Panc1 (cell line): ENCODE data around the gene PIERCE2. TPM values are rescaled to one million over a fixed set of nuclear protein-coding genes. Genes with fewer than 3 reads are reported as not detected.

Experiments
- ATAC-seq: fragments of 200-7000 bp; cut with Tn5 transposase; 2 replicates; pipeline ENCODE4 v1.9.1; 2020; ENCODE audit warnings: mild to moderate bottlenecking, moderate library complexity
- BruUV-seq: library from RNA; stranded (reverse); fragments of 400-500 nt; replicated peaks from 2 replicates; lab custom pipeline; 2021; lab: Mats Ljungman, UMichigan
- CTCF ChIA-PET: fragments of 300-600 bp; sonication (Branson Sonifier 250); formaldehyde crosslinking; loops from one replicate; lab custom pipeline; 2022; ENCODE audit warnings: antibody characterized with exemption; lab: Charles Lee
- POLR2A ChIA-PET: fragments of 300-600 bp; sonication (Branson Sonifier 250); formaldehyde crosslinking; loops from one replicate; lab custom pipeline; 2022; ENCODE audit warnings: antibody characterized with exemption; lab: Charles Lee
- DNase-seq: peaks from one replicate; pipeline ENCODE4 v3.0.0-alpha.2; 2010; ENCODE audit warnings: low read depth, low spot score
- H3K27ac ChIP-seq: 2 replicates; pipeline ENCODE4 v1.5.1; 2011; ENCODE audit warnings: mild to moderate bottlenecking, low read length, inconsistent platforms
- H3K27me3 ChIP-seq: fragments of 200-500 bp; sonication (Bioruptor generic); 2 replicates; pipeline ENCODE4 v1.6.0; 2014; ENCODE audit warnings: low read length, inconsistent platforms; ENCODE audit not compliant: control insufficient read depth, insufficient read depth
- H3K36me3 ChIP-seq: fragments of 200-500 bp; sonication (Bioruptor generic); 2 replicates; pipeline ENCODE4 v1.5.1; 2014; ENCODE audit warnings: inconsistent platforms, mild to moderate bottlenecking, low read length, moderate library complexity; ENCODE audit not compliant: control insufficient read depth, insufficient read depth
- H3K4me1 ChIP-seq: 2 replicates; pipeline ENCODE4 v1.5.1; 2011; ENCODE audit warnings: inconsistent platforms, mild to moderate bottlenecking, low read length, moderate library complexity; ENCODE audit not compliant: control insufficient read depth, insufficient read depth
- H3K4me3 ChIP-seq, 2 experiments: 2 replicates each; pipeline ENCODE4 v1.5.1; 2011 to 2012; ENCODE audit warnings: low read depth in 2 of 2, low read length in 2 of 2, mild to moderate bottlenecking in 2 of 2, inconsistent platforms in 1 of 2, moderate library complexity in 1 of 2
- H3K9me3 ChIP-seq: fragments of 200-500 bp; sonication (Bioruptor generic); 2 replicates; pipeline ENCODE4 v1.5.1; 2014; ENCODE audit warnings: low read depth, mild to moderate bottlenecking, inconsistent platforms, low read length, moderate library complexity; ENCODE audit not compliant: control insufficient read depth, insufficient read depth
- POLR2AphosphoS5 ChIP-seq: IDR thresholded peaks from 2 replicates; pipeline ENCODE4 v1.6.1; 2012; ENCODE audit warnings: mild to moderate bottlenecking, low read depth, low read length, moderate library complexity
- SIN3A ChIP-seq: IDR thresholded peaks from 2 replicates; pipeline ENCODE4 v1.6.1; 2012; ENCODE audit warnings: low read depth, mild to moderate bottlenecking, low read length, moderate library complexity, borderline replicate concordance; ENCODE audit not compliant: insufficient read depth
- TCF7L2 ChIP-seq: IDR thresholded peaks from 2 replicates; pipeline ENCODE4 v1.6.1; 2011; ENCODE audit warnings: mild to moderate bottlenecking, low read depth, low read length, inconsistent platforms
- in situ Hi-C: cut with HindIII; loops from 2 replicates; pipeline ENCODE4 v1.10.0; 2016; ENCODE audit warnings: low sequenced_read_pairs, low pct_unique_long_range_greater_than_20kb
- intact Hi-C: fragments of 100-400 bp; cut with micrococcal nuclease; formaldehyde crosslinking; loops from one replicate; pipeline ENCODE4 v1.10.0; 2022; ENCODE audit not compliant: unreplicated experiment
- total RNA-seq: library from RNA; stranded (reverse); gene quantifications from one replicate; pipeline ENCODE4 v1.2.1, GENCODE V29; 2021; ENCODE audit not compliant: unreplicated experiment
- TF ChIP-seq, protein P1 (sequence below): fragments of 450-650 bp; IDR thresholded peaks from 2 replicates; pipeline ENCODE4 v1.5.1; 2017; ENCODE audit warnings: mild to moderate bottlenecking
- TF ChIP-seq, protein P2 (sequence below), 2 experiments: IDR thresholded peaks; 2 replicates each; pipeline ENCODE4 v1.6.1; 2011 to 2012; ENCODE audit warnings: low read depth in 2 of 2, control low read depth in 1 of 2, low read length in 1 of 2, mild to moderate bottlenecking in 1 of 2, moderate library complexity in 1 of 2; ENCODE audit not compliant: insufficient read depth in 1 of 2

Gene PIERCE2
- total RNA-seq, 1 experiment from 2014 or later, result 2.8 TPM

DNA sequence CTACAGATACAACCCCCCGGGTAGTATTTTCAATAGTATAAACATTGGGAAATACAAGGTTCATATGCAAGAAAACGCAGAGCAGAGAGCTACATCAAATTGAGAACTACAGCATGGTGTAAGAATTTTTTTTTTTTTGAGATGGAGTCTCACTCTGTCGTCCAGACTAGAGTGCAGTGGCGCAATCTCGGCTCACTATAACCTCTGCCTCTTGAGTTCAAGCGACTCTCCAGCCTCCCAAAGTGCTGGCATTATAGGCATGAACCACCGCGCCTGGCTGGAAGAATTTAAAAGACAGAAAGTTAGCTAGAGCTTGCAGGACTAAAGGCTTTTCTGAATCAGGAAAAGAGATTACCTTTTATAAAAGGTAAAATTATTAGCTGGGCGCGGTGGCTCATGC is 47.2 kb upstream of the PIERCE2 start:
- in situ Hi-C loops (no loop called here), intact Hi-C loops (no loop called here)
- H3K4me3 ChIP-seq, result no peak overlapping the region
- no peaks in the 10 kb centered on the region for H3K9me3 ChIP-seq
- TF ChIP-seq, protein P1, sequence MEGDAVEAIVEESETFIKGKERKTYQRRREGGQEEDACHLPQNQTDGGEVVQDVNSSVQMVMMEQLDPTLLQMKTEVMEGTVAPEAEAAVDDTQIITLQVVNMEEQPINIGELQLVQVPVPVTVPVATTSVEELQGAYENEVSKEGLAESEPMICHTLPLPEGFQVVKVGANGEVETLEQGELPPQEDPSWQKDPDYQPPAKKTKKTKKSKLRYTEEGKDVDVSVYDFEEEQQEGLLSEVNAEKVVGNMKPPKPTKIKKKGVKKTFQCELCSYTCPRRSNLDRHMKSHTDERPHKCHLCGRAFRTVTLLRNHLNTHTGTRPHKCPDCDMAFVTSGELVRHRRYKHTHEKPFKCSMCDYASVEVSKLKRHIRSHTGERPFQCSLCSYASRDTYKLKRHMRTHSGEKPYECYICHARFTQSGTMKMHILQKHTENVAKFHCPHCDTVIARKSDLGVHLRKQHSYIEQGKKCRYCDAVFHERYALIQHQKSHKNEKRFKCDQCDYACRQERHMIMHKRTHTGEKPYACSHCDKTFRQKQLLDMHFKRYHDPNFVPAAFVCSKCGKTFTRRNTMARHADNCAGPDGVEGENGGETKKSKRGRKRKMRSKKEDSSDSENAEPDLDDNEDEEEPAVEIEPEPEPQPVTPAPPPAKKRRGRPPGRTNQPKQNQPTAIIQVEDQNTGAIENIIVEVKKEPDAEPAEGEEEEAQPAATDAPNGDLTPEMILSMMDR, result no peak
- TF ChIP-seq SIN3A, result no peak
- no peak for TF ChIP-seq POLR2AphosphoS5
- TF ChIP-seq, protein P2, sequence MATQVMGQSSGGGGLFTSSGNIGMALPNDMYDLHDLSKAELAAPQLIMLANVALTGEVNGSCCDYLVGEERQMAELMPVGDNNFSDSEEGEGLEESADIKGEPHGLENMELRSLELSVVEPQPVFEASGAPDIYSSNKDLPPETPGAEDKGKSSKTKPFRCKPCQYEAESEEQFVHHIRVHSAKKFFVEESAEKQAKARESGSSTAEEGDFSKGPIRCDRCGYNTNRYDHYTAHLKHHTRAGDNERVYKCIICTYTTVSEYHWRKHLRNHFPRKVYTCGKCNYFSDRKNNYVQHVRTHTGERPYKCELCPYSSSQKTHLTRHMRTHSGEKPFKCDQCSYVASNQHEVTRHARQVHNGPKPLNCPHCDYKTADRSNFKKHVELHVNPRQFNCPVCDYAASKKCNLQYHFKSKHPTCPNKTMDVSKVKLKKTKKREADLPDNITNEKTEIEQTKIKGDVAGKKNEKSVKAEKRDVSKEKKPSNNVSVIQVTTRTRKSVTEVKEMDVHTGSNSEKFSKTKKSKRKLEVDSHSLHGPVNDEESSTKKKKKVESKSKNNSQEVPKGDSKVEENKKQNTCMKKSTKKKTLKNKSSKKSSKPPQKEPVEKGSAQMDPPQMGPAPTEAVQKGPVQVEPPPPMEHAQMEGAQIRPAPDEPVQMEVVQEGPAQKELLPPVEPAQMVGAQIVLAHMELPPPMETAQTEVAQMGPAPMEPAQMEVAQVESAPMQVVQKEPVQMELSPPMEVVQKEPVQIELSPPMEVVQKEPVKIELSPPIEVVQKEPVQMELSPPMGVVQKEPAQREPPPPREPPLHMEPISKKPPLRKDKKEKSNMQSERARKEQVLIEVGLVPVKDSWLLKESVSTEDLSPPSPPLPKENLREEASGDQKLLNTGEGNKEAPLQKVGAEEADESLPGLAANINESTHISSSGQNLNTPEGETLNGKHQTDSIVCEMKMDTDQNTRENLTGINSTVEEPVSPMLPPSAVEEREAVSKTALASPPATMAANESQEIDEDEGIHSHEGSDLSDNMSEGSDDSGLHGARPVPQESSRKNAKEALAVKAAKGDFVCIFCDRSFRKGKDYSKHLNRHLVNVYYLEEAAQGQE (IDR thresholded peaks at IDR 0.05; ENCODE audit: insufficient read depth in 1 of 2, low read depth in 2 of 2, low read length in 1 of 2), result no peak
- no peak for TF ChIP-seq TCF7L2
- no peak for DNase-seq
- POLR2A ChIA-PET, result no interaction called here
- no peak overlapping the region for H3K27ac ChIP-seq
- no peak for ATAC-seq
- no TSS peak for BruUV-seq
- CTCF ChIA-PET, result interaction anchor here (0.5 to 0.9 kb wide), 2 partner anchors 35 to 92 kb away, joined by 5 read pairs; no protein-coding TSS in a partner anchor
- no peaks in the 10 kb centered on the region for H3K27me3 ChIP-seq
- no peaks in the 10 kb centered on the region for H3K4me1 ChIP-seq
- no peaks in the 10 kb centered on the region for H3K36me3 ChIP-seq

DNA sequence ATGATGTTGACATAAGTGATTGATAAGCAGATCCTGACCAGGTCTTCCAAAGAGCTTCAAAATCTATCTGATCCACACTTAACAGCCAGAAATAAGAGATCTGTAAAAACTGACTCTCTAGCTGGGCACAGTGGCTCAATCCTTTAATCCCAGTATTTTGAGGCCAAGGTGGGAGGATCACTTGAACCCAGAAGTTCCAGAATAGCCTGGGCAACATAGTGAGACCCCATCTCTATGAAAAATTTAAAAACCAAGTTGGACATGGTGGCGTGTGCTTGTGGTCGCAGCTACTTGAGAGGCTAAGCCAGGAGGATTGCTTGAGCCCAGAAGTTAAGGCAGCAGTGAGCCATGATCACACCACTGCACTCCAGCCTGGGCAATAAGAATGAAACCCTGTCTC is 45.7 kb upstream of the PIERCE2 start:
- Histone ChIP-seq H3K27me3 (no peaks in the 10 kb centered on the region), H3K4me1 (no peaks in the 10 kb centered on the region), H3K27ac (no peak overlapping the region), H3K36me3 (no peaks in the 10 kb centered on the region), H3K4me3 (no peak overlapping the region), H3K9me3 (no peaks in the 10 kb centered on the region)
- no peak for TF ChIP-seq POLR2AphosphoS5
- no peak for TF ChIP-seq SIN3A
- no peak for TF ChIP-seq TCF7L2
- TF ChIP-seq, protein P1, result no peak
- TF ChIP-seq, protein P2 (IDR thresholded peaks at IDR 0.05; ENCODE audit: insufficient read depth in 1 of 2, low read depth in 2 of 2, low read length in 1 of 2), result no peak
- ChIA-PET CTCF (no interaction called here), POLR2A (no interaction called here)
- intact Hi-C loops (no loop called here), in situ Hi-C loops (no loop called here)
- ATAC-seq, result no peak
- DNase-seq, result no peak
- BruUV-seq, result no TSS peak
